Osteoblast (primary cell): ENCODE data around the gene GRM1. TPM values are rescaled to one million over a fixed set of nuclear protein-coding genes. Genes with fewer than 3 reads are reported as not detected.

Source experiments
- DNase-seq: peaks from one replicate; pipeline ENCODE4 v3.0.0; 2011; ENCODE audit warnings: low spot score, mixed read lengths; ENCODE audit not compliant: insufficient read length; ENCODE audit errors: missing footprints
- H2AFZ ChIP-seq: 2 replicates; pipeline ENCODE4 v1.6.0; 2011; ENCODE audit warnings: mild to moderate bottlenecking, low read length
- H3K27ac ChIP-seq: 2 replicates; pipeline ENCODE4 v1.5.1; 2011; ENCODE audit warnings: mild to moderate bottlenecking, low read depth, low read length, moderate library complexity
- H3K27me3 ChIP-seq: 2 replicates; pipeline ENCODE4 v1.6.0; 2012; ENCODE audit warnings: mild to moderate bottlenecking, control low read depth, inconsistent platforms, low read length, moderate library complexity; ENCODE audit not compliant: insufficient read depth
- H3K36me3 ChIP-seq: 2 replicates; pipeline ENCODE4 v1.5.1; 2011; ENCODE audit warnings: mild to moderate bottlenecking, low read length, control low read depth, moderate library complexity; ENCODE audit not compliant: insufficient read depth
- H3K4me1 ChIP-seq: 2 replicates; pipeline ENCODE4 v1.5.1; 2011; ENCODE audit warnings: mild to moderate bottlenecking, low read length, control low read depth, moderate library complexity; ENCODE audit not compliant: insufficient read depth
- H3K4me2 ChIP-seq: 2 replicates; pipeline ENCODE4 v1.6.0; 2011; ENCODE audit warnings: mild to moderate bottlenecking, low read length; ENCODE audit not compliant: insufficient read depth
- H3K4me3 ChIP-seq: fragments of 200-600 bp; sonication (generic); 3 replicates; pipeline ENCODE4 v1.5.1; 2012; ENCODE audit warnings: mild to moderate bottlenecking, low read length, inconsistent platforms; ENCODE audit not compliant: insufficient read depth
- H3K79me2 ChIP-seq: 2 replicates; pipeline ENCODE4 v1.6.0; 2012; ENCODE audit warnings: mild to moderate bottlenecking, low read length, control low read depth, inconsistent platforms; ENCODE audit not compliant: insufficient read depth
- H3K9me3 ChIP-seq: 2 replicates; pipeline ENCODE4 v1.5.1; 2011; ENCODE audit warnings: low read depth, low read length, control low read depth
- H4K20me1 ChIP-seq: 2 replicates; pipeline ENCODE4 v1.6.0; 2012; ENCODE audit warnings: mild to moderate bottlenecking, low read length, control low read depth; ENCODE audit not compliant: insufficient read depth
- CTCF ChIP-seq: IDR thresholded peaks from 2 replicates; pipeline ENCODE4 v1.5.1; 2011; ENCODE audit warnings: mild to moderate bottlenecking, low read depth, low read length, moderate library complexity; ENCODE audit errors: extremely low read depth
- total RNA-seq: library from RNA; depleted of rRNA; stranded (reverse); fragments of >200 nt; gene quantifications from 2 replicates; pipeline ENCODE4 v1.2.3, GENCODE V29; 2012

The GRM1 gene
- total RNA-seq, 1 donor, result under 0.01 TPM

GRCh38 chr6:146135167-146135566, 106.3 kb downstream of the GRM1 start:
- no peak overlapping the region for H2AFZ ChIP-seq
- H3K27ac ChIP-seq, result no peak overlapping the region
- no peak for TF ChIP-seq CTCF
- H3K4me3 ChIP-seq, result no peak overlapping the region
- H3K79me2 ChIP-seq, result no peaks in the 10 kb centered on the region
- no peaks in the 10 kb centered on the region for H3K27me3 ChIP-seq
- no peaks in the 10 kb centered on the region for H3K9me3 ChIP-seq
- no peaks in the 10 kb centered on the region for H3K4me1 ChIP-seq
- H4K20me1 ChIP-seq, result no peaks in the 10 kb centered on the region
- no peak for DNase-seq
- H3K36me3 ChIP-seq, result no peaks in the 10 kb centered on the region
- H3K4me2 ChIP-seq, result no peak overlapping the region

- DNase-seq, result no peak
- Histone ChIP-seq H3K9me3 (no peaks in the 10 kb centered on the region), H3K27ac (no peak overlapping the region), H3K36me3 (no peaks in the 10 kb centered on the region), H3K4me1 (no peaks in the 10 kb centered on the region), H3K79me2 (no peaks in the 10 kb centered on the region), H3K4me3 (no peak overlapping the region), H4K20me1 (no peaks in the 10 kb centered on the region), H3K4me2 (no peak overlapping the region), H3K27me3 (no peaks in the 10 kb centered on the region), H2AFZ (no peak overlapping the region)
- TF ChIP-seq CTCF, result no peak
These were observed 118.0 kb downstream of the GRM1 start for GRCh38 chr6:146146836-146147235.

GRCh38 chr6:146149770-146150169, 120.9 kb downstream of the GRM1 start:
- H3K79me2 ChIP-seq, result no peaks in the 10 kb centered on the region
- H3K4me1 ChIP-seq, result no peaks in the 10 kb centered on the region
- H3K27me3 ChIP-seq, result no peaks in the 10 kb centered on the region
- no peaks in the 10 kb centered on the region for H3K36me3 ChIP-seq
- peaks cover 2% of the 10 kb centered on the region for H3K9me3 ChIP-seq
- H3K27ac ChIP-seq, result no peak overlapping the region
- no peak overlapping the region for H2AFZ ChIP-seq
- no peaks in the 10 kb centered on the region for H4K20me1 ChIP-seq
- H3K4me3 ChIP-seq, result no peak overlapping the region
- H3K4me2 ChIP-seq, result no peak overlapping the region
- TF ChIP-seq CTCF, result no peak
- DNase-seq, result no peak

- no peak for TF ChIP-seq CTCF
- Histone ChIP-seq H3K27ac (no peak overlapping the region), H3K9me3 (peaks cover 2% of the 10 kb centered on the region), H3K36me3 (no peaks in the 10 kb centered on the region), H3K79me2 (no peaks in the 10 kb centered on the region), H4K20me1 (no peaks in the 10 kb centered on the region), H3K4me1 (no peaks in the 10 kb centered on the region), H3K27me3 (no peaks in the 10 kb centered on the region), H3K4me2 (no peak overlapping the region), H3K4me3 (no peak overlapping the region), H2AFZ (no peak overlapping the region)
- no peak for DNase-seq
These were observed 124.3 kb downstream of the GRM1 start for GRCh38 chr6:146153040-146153758.
